H1 (cell line): ENCODE measurements around the gene TXNDC5. TPM values are rescaled to one million over a fixed set of nuclear protein-coding genes. Genes with fewer than 3 reads are reported as not detected.

Source experiments
- CTCF ChIA-PET: fragments of 300-600 bp; sonication (Branson Sonifier 250); formaldehyde crosslinking; loops from one replicate; lab custom pipeline; 2021; ENCODE audit not compliant: partially characterized antibody; lab: Charles Lee
- POLR2A ChIA-PET: fragments of 300-600 bp; sonication (Branson Sonifier 250); formaldehyde crosslinking; loops from one replicate; lab custom pipeline; 2021; ENCODE audit warnings: inconsistent platforms; ENCODE audit not compliant: partially characterized antibody; lab: Charles Lee
- DNase-seq, 2 experiments: peaks; one replicate each; pipeline versions ENCODE4 v3.0.0 to v3.0.0-alpha.2; 2010 to 2022; ENCODE audit warnings: low spot score in 2 of 2, low read depth in 1 of 2, mixed read lengths in 1 of 2
- FAIRE-seq: peaks from 2 replicates; lab custom pipeline; 2011; peaks lifted over from hg19 to GRCh38; lab: Jason Lieb, UNC
- H2AFZ ChIP-seq: 2 replicates; pipeline ENCODE4 v1.8.1; 2012; ENCODE audit warnings: low read length, inconsistent platforms
- H2AK5ac ChIP-seq: 2 replicates; pipeline ENCODE4 v1.6.1; 2013; ENCODE audit warnings: low read depth, low read length
- H2BK120ac ChIP-seq: replicated peaks from 2 replicates; pipeline ENCODE3; 2013; ENCODE audit warnings: low read depth, low read length, inconsistent platforms
- H2BK12ac ChIP-seq: 2 replicates; pipeline ENCODE4 v1.6.1; 2013; ENCODE audit warnings: low read depth, low read length
- H2BK15ac ChIP-seq: 2 replicates; pipeline ENCODE4 v1.6.1; 2013; ENCODE audit warnings: low read length
- H2BK20ac ChIP-seq: 2 replicates; pipeline ENCODE4 v1.6.1; 2013; ENCODE audit warnings: low read length
- H2BK5ac ChIP-seq: 2 replicates; pipeline ENCODE4 v1.6.1; 2013; ENCODE audit warnings: low read depth, low read length
- H3K14ac ChIP-seq: 2 replicates; pipeline ENCODE4 v1.6.1; 2013; ENCODE audit warnings: inconsistent platforms; ENCODE audit not compliant: insufficient read length
- H3K18ac ChIP-seq: 2 replicates; pipeline ENCODE4 v1.6.1; 2013; ENCODE audit warnings: low read length; ENCODE audit errors: extremely low read depth
- H3K23ac ChIP-seq: 2 replicates; pipeline ENCODE4 v1.6.1; 2013; ENCODE audit warnings: inconsistent platforms; ENCODE audit not compliant: insufficient read length
- H3K23me2 ChIP-seq: 2 replicates; pipeline ENCODE4 v1.6.1; 2013; ENCODE audit warnings: low read depth, low read length
- H3K27ac ChIP-seq: 2 replicates; pipeline ENCODE4 v1.6.1; 2011; ENCODE audit warnings: low read depth, low read length, inconsistent platforms
- H3K27me3 ChIP-seq, 4 experiments: replicated peaks in 1 of 4; 1 replicate in 1 of 4; 2 replicates in 3 of 4; pipeline versions ENCODE4 v1.6.1 to v1.8.1; 2011 to 2013; ENCODE audit warnings: low read length in 3 of 4, mild to moderate bottlenecking in 3 of 4, inconsistent platforms in 2 of 4, mixed read lengths in 2 of 4, moderate library complexity in 1 of 4; ENCODE audit not compliant: control insufficient read depth in 3 of 4, insufficient read depth in 3 of 4; ENCODE audit errors: extremely low read depth in 1 of 4
- H3K36me3 ChIP-seq, 4 experiments: 2 replicates each; pipeline versions ENCODE4 v1.6.1 to v1.8.1; 2011 to 2013; ENCODE audit warnings: mild to moderate bottlenecking in 4 of 4, low read length in 3 of 4, moderate library complexity in 2 of 4, control low read depth in 1 of 4, inconsistent platforms in 1 of 4; ENCODE audit not compliant: insufficient read depth in 4 of 4, control insufficient read depth in 2 of 4
- H3K4ac ChIP-seq: replicated peaks from 2 replicates; pipeline ENCODE3; 2013; ENCODE audit warnings: low read length, low read depth, mixed read lengths, inconsistent platforms; ENCODE audit not compliant: insufficient read length
- H3K4me1 ChIP-seq, 4 experiments: replicated peaks in 1 of 4; 1 replicate in 1 of 4; 2 replicates in 3 of 4; pipeline versions ENCODE4 v1.6.1 to v1.8.1; 2011 to 2013; ENCODE audit warnings: low read length in 3 of 4, inconsistent platforms in 2 of 4, mixed read lengths in 1 of 4; ENCODE audit not compliant: insufficient read depth in 4 of 4, control insufficient read depth in 3 of 4
- H3K4me2 ChIP-seq, 2 experiments: 2 replicates each; pipeline versions ENCODE4 v1.6.1 to v1.8.1; 2011 to 2013; ENCODE audit warnings: low read depth in 2 of 2, low read length in 2 of 2, control low read depth in 1 of 2, inconsistent platforms in 1 of 2, mild to moderate bottlenecking in 1 of 2; ENCODE audit not compliant: insufficient read depth in 1 of 2
- H3K4me3 ChIP-seq, 4 experiments: fragments of 200-600, 300-600 bp in 1 of 4; sonication (generic), shearing (Covaris generic), sonication (Bioruptor Twin) in 1 of 4; 2 replicates each; pipeline versions ENCODE4 v1.5.1 to v1.8.1; 2011 to 2016; ENCODE audit warnings: low read length in 4 of 4, low read depth in 3 of 4, control low read depth in 2 of 4, inconsistent platforms in 2 of 4, mild to moderate bottlenecking in 2 of 4, mixed read lengths in 1 of 4, moderate library complexity in 1 of 4; ENCODE audit not compliant: insufficient read depth in 2 of 4; ENCODE audit errors: extremely low read depth in 1 of 4
- H3K56ac ChIP-seq: replicated peaks from 2 replicates; pipeline ENCODE3; 2013; ENCODE audit warnings: low read depth, mild to moderate bottlenecking, mixed read lengths, low read length, inconsistent platforms; ENCODE audit not compliant: insufficient read length
- H3K79me1 ChIP-seq: 2 replicates; pipeline ENCODE4 v1.6.1; 2013; ENCODE audit warnings: low read depth, low read length, control low read depth
- H3K79me2 ChIP-seq, 2 experiments: 2 replicates each; pipeline versions ENCODE4 v1.6.1 to v1.8.1; 2012 to 2013; ENCODE audit warnings: low read length in 2 of 2, mild to moderate bottlenecking in 2 of 2, inconsistent platforms in 1 of 2; ENCODE audit not compliant: insufficient read depth in 2 of 2, control insufficient read depth in 1 of 2
- H3K9ac ChIP-seq, 4 experiments: replicated peaks in 1 of 4; 1 replicate in 1 of 4; 2 replicates in 3 of 4; pipeline versions ENCODE4 v1.6.1 to v1.8.1; 2011 to 2013; ENCODE audit warnings: low read depth in 3 of 4, low read length in 3 of 4, control low read depth in 2 of 4, mild to moderate bottlenecking in 2 of 4, moderate library complexity in 2 of 4, inconsistent platforms in 1 of 4; ENCODE audit errors: extremely low read depth in 1 of 4
- H3K9me3 ChIP-seq, 2 experiments: 2 replicates each; pipeline versions ENCODE4 v1.6.1 to v1.8.1; 2012 to 2013; ENCODE audit warnings: mild to moderate bottlenecking in 2 of 2, moderate library complexity in 2 of 2, control low read depth in 1 of 2, inconsistent platforms in 1 of 2, low read depth in 1 of 2, low read length in 1 of 2, mixed read lengths in 1 of 2; ENCODE audit not compliant: insufficient read depth in 2 of 2
- H4K20me1 ChIP-seq, 2 experiments: replicated peaks in 1 of 2; 2 replicates each; pipeline versions ENCODE3 to v1.8.1; 2011 to 2013; ENCODE audit warnings: inconsistent platforms in 2 of 2, low read length in 2 of 2, mild to moderate bottlenecking in 1 of 2; ENCODE audit not compliant: insufficient read depth in 2 of 2, control insufficient read depth in 1 of 2
- H4K5ac ChIP-seq: 2 replicates; pipeline ENCODE4 v1.6.1; 2013; ENCODE audit warnings: low read length, low read depth, mixed read lengths, inconsistent platforms; ENCODE audit not compliant: insufficient read length
- H4K8ac ChIP-seq: 2 replicates; pipeline ENCODE4 v1.8.0; 2013; ENCODE audit warnings: mild to moderate bottlenecking, moderate library complexity, low read length, inconsistent platforms; ENCODE audit not compliant: insufficient read depth; ENCODE audit errors: extremely low read depth
- H4K91ac ChIP-seq: replicated peaks from 2 replicates; pipeline ENCODE3; 2013; ENCODE audit warnings: low read length, mixed read lengths, inconsistent platforms; ENCODE audit not compliant: insufficient read length
- CEBPB ChIP-seq: IDR thresholded peaks from 2 replicates; pipeline ENCODE4 v1.6.1; 2012; ENCODE audit warnings: low read depth, low read length
- CHD1 ChIP-seq: IDR thresholded peaks from 2 replicates; pipeline ENCODE4 v1.6.1; 2012; ENCODE audit warnings: low read depth, low read length, improper control_type of control experiment
- EGR1 ChIP-seq: IDR thresholded peaks from 2 replicates; pipeline ENCODE4 v1.6.1; 2011; ENCODE audit warnings: low read depth, low read length, borderline replicate concordance
- EP300 ChIP-seq, 2 experiments: IDR thresholded peaks; 1 replicate in 1 of 2; 2 replicates in 1 of 2; pipeline ENCODE4 v1.6.1; 2011 to 2012; ENCODE audit warnings: low read depth in 2 of 2, low read length in 2 of 2, mild to moderate bottlenecking in 2 of 2, borderline replicate concordance in 1 of 2, inconsistent platforms in 1 of 2, moderate library complexity in 1 of 2
- FOSL1 ChIP-seq: IDR thresholded peaks from 2 replicates; pipeline ENCODE4 v1.6.1; 2011; ENCODE audit warnings: mild to moderate bottlenecking, low read depth, low read length, moderate library complexity; ENCODE audit not compliant: insufficient read depth
- KDM1A ChIP-seq: fragments of 200-600, 300-600 bp; sonication (generic); IDR thresholded peaks from 2 replicates; pipeline ENCODE4 v1.7.1; 2016; ENCODE audit warnings: mild to moderate bottlenecking, low read length, borderline replicate concordance
- KDM4A ChIP-seq: IDR thresholded peaks from one replicate; pipeline ENCODE4 v1.7.1; 2012; ENCODE audit warnings: low read depth, mild to moderate bottlenecking, moderate library complexity, low read length, inconsistent platforms; ENCODE audit not compliant: severe bottlenecking
- SAP30 ChIP-seq: fragments of 300-600 bp; sonication (generic); IDR thresholded peaks from 2 replicates; pipeline ENCODE4 v1.7.1; 2012; ENCODE audit warnings: low read length, moderate library complexity, mild to moderate bottlenecking, inconsistent platforms; ENCODE audit not compliant: insufficient read depth, insufficient replicate concordance
- TBP ChIP-seq: IDR thresholded peaks from 2 replicates; pipeline ENCODE4 v1.6.1; 2011; ENCODE audit warnings: low read depth, low read length, improper control_type of control experiment
- WGBS, 2 experiments: shearing (Covaris generic) in 1 of 2; methylation state at CpG; one replicate each; pipeline versions ENCODE4 v1.1.6 to v1.1.7; 2013 to 2015; ENCODE audit warnings: low lambda C conversion rate in 2 of 2, mixed read lengths in 2 of 2, inconsistent platforms in 1 of 2, low coverage in 1 of 2, missing lambda C conversion rate in 1 of 2; ENCODE audit not compliant: insufficient replicate concordance in 2 of 2, insufficient coverage in 1 of 2, insufficient read length in 1 of 2; ENCODE audit errors: extremely low coverage in 1 of 2, missing lambda C conversion rate in 1 of 2; 5-methylcytosine and 5-hydroxymethylcytosine counted together
- polyA plus RNA-seq, 7 experiments: library from polyadenylated mRNA; depleted of rRNA in 3 of 7; stranded (reverse) in 5 of 7; unstranded in 2 of 7; fragments of >200 nt in 5 of 7; fragments of 200-250 nt in 2 of 7; gene quantifications; 1 replicate in 5 of 7; 2 replicates in 1 of 7; 4 replicates in 1 of 7; pipeline versions ENCODE4 v1.2.1 to v1.2.3, GENCODE V29; 2011 to 2013; ENCODE audit warnings: missing spikeins in 2 of 7, mixed read lengths in 2 of 7
- total RNA-seq: library from RNA; stranded (reverse); fragmentation: NEBNext Ultra II Directional; extraction: Animal tissue kit (Norgen Biotek cat#: 25700); gene quantifications from 2 replicates; pipeline ENCODE4 v1.2.1, GENCODE V29; 2021
- TF ChIP-seq, protein P1 (sequence below): IDR thresholded peaks from 2 replicates; pipeline ENCODE4 v1.6.1; 2012; ENCODE audit warnings: inconsistent platforms
- TF ChIP-seq, protein P2 (sequence below), 3 experiments: IDR thresholded peaks; 1 replicate in 2 of 3; 2 replicates in 1 of 3; pipeline versions ENCODE4 v1.5.1 to v1.6.1; 2011; ENCODE audit warnings: low read length in 3 of 3, mild to moderate bottlenecking in 3 of 3, inconsistent platforms in 2 of 3, low read depth in 1 of 3, moderate library complexity in 1 of 3; ENCODE audit not compliant: insufficient read depth in 1 of 3; ENCODE audit errors: control extremely low read depth in 1 of 3

The TXNDC5 gene
- total and polyA plus RNA-seq, 2 of the 8 experiments (the other 6 are each of a cell fraction or from before 2014, with no cell fraction given) = 114 to 172 TPM

GRCh38 chr6:7933794-7934193, 23.2 kb upstream of the TXNDC5 start:
- Histone ChIP-seq H3K23me2 (no peaks in the 10 kb centered on the region), H3K79me1 (no peaks in the 10 kb centered on the region), H3K56ac (no peak overlapping the region), H4K91ac (no peak overlapping the region), H3K9ac (no peak overlapping the region; a peak in 1 of 7 replicates), H3K4me3 (no peak overlapping the region), H4K5ac (no peak overlapping the region), H3K4me2 (no peak overlapping the region), H4K8ac (no peak overlapping the region), H4K20me1 (no peaks in the 10 kb centered on the region), H2BK15ac (no peak overlapping the region), H2BK120ac (no peak overlapping the region), H2AFZ (no peak overlapping the region), H2BK5ac (no peak overlapping the region), H2BK20ac (no peak overlapping the region), H3K36me3 (no peaks in the 10 kb centered on the region), H2BK12ac (no peak overlapping the region), H3K4ac (no peak overlapping the region), H3K79me2 (no peaks in the 10 kb centered on the region), H3K14ac (no peak overlapping the region), H3K27me3 (no peaks in the 10 kb centered on the region), H3K23ac (no peak overlapping the region), H3K9me3 (no peaks in the 10 kb centered on the region), H2AK5ac (no peak overlapping the region), H3K18ac (no peak overlapping the region), H3K4me1 (no peaks in the 10 kb centered on the region), H3K27ac (no peak overlapping the region)
- POLR2A ChIA-PET = no interaction called here
- FAIRE-seq (no peak), DNase-seq (no peak)
- CTCF ChIA-PET = interaction anchor here (0.6 kb wide), 1 partner anchor 250 kb away, joined by 3 read pairs; no protein-coding TSS in a partner anchor
- WGBS, 2 experiments = 95% methylated on average over 3 of the region's 3 CpGs; no CpG with 5 or more reads in 1 of the 2 experiments
- TF ChIP-seq KDM1A (no peak), SAP30 (no peak), KDM4A (no peak), EP300 (IDR thresholded peaks at IDR 0.05; ENCODE audit: borderline replicate concordance in 1 of 2, low read depth in 2 of 2, low read length in 2 of 2) (no peak), FOSL1 (no peak), CHD1 (no peak), CEBPB (no peak), TBP (no peak), EGR1 (no peak)
- TF ChIP-seq, protein P1, sequence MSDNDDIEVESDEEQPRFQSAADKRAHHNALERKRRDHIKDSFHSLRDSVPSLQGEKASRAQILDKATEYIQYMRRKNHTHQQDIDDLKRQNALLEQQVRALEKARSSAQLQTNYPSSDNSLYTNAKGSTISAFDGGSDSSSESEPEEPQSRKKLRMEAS = no peak
- TF ChIP-seq, protein P2, sequence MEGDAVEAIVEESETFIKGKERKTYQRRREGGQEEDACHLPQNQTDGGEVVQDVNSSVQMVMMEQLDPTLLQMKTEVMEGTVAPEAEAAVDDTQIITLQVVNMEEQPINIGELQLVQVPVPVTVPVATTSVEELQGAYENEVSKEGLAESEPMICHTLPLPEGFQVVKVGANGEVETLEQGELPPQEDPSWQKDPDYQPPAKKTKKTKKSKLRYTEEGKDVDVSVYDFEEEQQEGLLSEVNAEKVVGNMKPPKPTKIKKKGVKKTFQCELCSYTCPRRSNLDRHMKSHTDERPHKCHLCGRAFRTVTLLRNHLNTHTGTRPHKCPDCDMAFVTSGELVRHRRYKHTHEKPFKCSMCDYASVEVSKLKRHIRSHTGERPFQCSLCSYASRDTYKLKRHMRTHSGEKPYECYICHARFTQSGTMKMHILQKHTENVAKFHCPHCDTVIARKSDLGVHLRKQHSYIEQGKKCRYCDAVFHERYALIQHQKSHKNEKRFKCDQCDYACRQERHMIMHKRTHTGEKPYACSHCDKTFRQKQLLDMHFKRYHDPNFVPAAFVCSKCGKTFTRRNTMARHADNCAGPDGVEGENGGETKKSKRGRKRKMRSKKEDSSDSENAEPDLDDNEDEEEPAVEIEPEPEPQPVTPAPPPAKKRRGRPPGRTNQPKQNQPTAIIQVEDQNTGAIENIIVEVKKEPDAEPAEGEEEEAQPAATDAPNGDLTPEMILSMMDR (IDR thresholded peaks at IDR 0.05; ENCODE audit: control extremely low read depth in 1 of 3, insufficient read depth in 1 of 3, low read depth in 1 of 3, low read length in 3 of 3) = no peak
